ENCODE measurements around the gene COL5A1.

The COL5A1 gene

DNA sequence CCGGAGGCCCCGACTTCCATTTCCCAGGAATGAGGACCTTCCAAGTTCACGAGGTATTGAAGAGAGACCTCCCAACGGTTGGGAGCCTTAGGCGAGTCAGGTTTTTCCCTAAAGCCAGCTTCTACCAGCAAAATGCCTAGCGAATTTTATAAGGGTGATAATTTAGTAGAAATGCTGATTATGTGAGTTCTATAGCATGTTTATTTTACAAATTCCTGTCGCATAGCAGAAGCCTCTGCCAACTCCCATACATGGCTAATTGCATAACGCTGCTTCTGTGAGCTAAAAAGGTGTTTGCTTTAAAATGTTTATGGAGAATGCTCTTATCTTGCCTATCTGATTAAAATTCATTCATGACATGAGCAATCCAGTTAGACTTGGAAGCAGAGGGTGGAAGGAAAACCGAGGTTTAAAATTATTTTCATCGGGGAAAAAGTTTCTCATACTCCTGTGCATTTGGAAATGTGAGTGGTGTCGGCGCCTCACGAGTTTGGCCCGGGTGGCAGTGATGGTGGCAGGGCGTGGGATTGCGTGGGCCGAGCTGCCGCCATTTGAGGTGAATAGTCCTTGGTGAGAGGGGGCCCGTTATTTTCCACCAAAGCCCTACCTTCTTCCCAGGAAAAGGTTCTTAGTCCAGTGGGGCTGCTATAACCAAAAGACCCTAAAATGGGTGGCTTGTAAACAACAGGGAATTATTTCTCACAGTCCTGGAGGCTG lies 134.6 kb downstream of the COL5A1 start:
- no peak for DNase-seq

DNA sequence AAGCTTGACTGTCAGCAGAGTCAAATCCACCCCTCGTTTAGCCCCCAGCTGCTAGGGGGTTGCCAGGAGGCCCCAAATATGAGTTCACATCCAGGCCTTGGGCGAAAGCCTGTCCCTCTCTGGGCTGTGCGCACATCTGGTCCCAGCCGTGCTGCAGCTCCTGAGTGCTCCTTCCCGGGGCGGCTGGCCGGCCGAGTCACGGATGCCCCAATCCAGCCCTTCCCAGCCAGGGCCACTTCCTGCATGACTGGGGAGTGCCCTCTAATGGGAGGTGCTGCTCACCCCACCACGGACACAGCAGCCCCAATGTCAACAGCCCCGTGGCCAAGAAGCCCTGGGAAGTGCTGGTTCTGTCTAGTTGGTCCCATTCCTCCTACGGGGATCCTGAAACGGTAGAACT lies 135.6 kb downstream of the COL5A1 start:
- no peak for DNase-seq

DNA sequence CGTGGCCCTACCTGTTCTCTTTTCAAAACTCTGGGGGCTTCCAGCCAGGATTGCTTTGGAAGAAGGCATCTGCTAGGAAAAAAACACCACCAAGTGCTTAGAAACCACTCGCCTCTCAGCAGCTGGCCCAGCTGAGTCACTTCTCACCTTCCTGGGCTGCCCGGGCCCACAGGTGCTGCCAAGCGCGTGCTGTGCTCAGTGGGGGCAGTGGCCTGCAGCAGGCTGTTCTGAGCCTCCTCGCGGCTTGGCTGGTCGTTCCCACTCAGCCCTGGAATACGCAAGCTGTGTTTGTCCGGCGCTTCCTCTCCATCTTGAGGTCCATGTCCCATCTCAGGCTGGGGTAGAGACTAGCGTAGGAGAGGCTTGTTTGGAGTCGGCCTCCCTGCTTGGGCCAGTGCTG lies 136.6 kb downstream of the COL5A1 start:
- DNase-seq, result no peak

DNA sequence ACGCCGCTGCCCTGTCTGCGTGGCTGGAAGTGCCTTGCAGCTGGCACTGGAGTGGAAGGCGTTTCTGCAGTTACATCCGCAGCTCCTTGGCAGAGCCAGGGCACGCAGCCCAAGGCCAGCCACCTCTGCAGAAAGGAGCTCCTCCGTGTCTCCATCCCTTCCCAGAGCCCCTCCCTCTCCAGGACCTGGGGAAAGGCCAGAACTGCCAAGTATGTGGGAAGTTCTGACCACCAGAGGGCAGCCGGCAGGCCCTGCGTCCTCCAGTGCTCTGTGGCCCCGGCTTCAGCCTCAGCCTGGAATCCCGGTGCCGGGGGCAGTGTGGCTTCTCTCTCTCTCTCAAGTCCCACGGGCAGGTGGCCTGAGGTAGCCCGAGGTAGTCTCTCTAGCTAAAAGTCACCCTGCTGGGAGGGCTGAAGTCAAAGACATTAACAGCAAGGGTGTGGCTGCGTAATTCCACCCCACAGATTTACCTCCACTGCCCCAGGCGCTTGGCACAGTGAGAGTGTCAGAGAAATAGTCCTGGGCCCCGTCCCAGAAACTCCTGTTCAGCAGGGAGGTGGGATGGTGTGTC lies 137.3 kb downstream of the COL5A1 start:
- DNase-seq, result no peak

DNA sequence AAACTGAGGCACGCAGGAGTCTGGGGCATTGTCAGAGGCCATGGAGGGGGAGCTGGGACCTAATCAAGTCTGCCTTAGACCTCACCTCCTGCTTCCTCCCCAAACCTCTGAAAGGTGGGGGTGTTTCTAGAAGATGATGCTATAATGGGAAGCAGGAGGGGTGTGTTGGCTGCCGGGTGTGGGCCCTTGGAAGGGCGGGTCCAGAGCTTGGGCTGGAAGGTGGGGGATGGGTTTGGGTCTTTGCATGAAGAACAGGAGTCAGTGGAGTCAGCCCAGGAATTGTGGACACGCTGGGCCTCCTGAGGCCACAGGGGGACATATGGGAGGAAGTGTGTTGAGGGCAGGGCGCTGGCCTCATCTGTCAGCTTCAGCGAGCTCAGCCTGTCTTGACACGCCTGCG lies 138.0 kb downstream of the COL5A1 start:
- no peak for DNase-seq

DNA sequence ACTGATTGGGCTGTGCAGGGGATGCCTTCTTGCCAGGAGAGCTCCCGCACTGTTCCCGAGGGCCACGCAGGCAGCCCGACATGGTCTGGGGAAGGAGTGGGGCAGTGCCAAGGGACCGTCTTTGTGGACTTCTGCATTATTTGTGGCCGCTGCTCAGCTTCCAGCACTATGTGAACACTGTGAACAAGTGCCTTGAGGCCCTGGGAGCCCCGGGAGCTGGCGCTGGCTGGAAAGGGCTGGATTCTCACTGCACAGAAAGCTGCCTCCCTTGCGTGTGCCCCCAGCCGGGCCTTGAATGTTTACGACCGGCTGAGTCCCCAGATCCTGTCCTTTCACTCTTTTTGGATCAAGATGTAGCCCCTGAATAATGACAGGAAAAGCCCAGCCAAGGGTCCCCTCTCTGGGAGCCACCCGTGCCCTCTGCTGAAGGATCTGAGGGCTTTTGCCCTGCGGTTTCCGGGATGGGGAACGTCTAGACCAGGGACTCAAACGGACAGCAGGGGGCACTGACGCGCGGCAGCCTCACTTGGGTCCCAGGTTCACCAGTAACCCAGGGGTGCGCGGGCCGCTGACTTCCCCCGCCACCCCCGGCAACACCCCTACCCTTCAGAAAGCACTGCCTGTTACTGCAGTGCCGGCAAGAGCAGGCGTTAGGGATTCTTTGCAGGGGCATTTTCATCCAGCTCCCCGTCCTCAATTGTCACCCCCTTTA lies 140.1 kb downstream of the COL5A1 start:
- no peak for DNase-seq

DNA sequence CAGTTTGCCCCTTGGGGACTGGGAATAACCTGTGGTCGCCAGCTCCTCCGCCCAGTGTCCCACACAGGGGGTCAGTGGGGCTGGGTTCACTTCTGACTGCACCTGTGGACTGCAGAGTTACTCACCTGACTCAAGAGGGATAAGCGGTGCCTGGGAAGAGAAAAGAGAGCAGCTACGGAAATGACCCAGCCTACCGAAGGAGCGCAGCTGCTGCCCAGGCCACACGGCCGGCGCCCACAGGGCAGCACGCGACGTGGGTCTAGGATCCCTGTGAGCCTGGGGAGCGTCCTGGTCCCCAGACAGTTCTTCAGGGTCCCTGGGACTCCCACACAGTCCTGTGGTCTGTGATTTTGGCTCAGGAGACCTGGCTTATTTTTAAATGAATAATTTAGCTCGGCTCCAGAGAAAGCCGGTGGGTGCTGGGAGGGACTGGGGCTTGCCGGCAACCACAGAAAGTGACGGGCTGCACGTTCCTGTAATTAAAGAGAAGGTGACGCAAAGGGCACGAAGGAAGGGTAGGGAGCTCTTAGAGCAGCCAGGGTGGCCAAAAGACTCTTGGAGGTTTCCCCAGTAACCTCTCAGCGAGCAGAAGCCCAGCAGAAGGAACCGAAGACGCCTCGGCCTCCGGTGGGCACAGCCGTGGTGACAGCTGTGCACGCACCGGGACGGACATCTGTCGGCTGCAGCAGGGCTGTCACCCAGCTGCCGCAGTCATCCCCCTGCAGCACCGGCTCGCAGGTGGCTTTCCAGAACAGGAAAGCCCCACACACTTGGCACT lies 141.5 kb downstream of the COL5A1 start:
- no peak for DNase-seq

DNA sequence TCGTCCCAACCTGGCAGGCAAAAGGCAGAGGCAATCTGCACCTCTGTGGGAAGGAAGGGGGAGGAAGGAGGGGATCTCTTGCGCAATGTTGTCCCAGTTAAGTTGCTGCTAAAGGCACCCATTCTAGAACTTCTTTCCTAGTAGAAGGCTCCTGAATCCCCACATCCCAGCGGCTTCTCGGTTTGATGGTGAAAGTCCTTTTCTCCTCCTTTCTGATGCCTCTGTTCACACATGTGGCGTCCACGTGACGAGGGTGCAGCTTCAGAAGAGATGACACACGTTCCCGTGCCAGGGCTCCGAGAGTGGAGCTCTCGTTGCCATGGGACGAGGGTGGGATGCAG lies 142.1 kb downstream of the COL5A1 start:
- DNase-seq, result no peak

DNA sequence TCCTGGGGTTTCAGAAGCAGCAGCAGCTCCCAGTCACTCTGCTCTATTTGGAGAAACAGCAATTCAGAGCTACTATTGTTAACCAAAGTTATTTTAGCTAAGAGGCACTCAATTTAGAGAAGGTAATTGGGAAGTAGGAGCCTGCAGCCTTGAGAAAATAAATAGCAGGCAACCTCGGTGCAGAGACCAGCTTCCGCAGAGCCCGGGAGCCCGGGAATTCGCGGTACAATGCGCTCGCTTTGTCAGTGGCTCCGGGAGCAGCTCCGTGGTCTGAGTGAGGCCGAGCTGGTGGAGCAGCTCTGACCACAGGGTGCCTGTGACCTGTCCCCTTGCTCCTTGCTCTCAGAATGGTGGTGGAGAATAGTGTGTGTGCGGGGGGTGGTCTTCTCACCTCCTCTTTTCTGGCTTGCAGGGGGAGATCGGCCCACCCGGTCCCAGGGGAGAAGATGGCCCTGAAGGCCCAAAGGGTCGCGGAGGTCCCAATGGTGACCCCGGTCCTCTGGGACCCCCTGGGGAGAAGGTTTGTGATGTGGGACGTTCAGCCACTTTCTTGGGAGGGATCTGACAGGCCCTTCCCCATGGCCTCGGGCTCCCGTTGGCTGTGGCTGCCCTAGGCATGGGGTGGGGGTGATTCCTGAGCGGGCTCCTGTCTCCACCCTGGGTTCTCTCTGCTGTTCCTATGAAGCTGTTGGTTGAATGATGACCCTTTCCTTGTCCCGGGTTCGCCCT lies 143.1 kb downstream of the COL5A1 start:
- DNase-seq, result no peak

DNA sequence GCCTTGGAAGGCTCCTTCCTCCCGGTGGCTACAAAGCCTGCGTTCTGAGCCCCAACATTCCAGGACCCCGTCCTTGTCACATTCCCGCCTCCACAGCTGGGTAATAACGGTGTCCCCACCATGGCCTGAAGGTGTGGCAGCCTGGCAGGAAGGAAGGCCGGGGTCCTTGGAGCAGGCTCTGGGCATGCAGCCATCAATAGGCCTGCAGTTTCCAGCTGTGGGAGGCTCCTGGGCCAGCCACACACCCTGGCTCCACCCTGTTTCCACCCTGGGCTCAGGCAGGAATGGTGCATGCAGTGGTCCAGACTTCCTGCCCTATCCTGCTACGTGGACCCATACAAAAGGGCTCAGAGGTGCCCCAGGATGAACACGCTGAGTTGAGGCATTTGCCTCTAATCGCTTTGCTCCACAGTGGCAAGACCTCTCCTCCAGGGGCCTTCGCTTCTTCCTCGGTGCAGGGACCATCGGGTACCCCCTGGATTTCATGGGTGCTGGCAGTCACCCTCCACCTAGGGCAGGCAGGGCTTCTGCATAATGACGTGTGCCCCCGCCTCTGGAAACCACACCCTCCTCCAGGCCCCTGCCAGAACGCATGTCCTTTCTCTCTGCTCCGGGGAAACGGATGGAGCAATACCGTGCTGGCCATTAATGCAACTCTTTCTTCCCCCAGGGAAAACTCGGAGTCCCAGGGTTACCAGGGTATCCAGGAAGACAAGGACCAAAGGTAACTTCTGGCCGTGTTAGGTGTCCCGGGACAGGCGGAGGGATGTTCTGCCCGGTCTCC lies 143.9 kb downstream of the COL5A1 start:
- no peak for DNase-seq

DNA sequence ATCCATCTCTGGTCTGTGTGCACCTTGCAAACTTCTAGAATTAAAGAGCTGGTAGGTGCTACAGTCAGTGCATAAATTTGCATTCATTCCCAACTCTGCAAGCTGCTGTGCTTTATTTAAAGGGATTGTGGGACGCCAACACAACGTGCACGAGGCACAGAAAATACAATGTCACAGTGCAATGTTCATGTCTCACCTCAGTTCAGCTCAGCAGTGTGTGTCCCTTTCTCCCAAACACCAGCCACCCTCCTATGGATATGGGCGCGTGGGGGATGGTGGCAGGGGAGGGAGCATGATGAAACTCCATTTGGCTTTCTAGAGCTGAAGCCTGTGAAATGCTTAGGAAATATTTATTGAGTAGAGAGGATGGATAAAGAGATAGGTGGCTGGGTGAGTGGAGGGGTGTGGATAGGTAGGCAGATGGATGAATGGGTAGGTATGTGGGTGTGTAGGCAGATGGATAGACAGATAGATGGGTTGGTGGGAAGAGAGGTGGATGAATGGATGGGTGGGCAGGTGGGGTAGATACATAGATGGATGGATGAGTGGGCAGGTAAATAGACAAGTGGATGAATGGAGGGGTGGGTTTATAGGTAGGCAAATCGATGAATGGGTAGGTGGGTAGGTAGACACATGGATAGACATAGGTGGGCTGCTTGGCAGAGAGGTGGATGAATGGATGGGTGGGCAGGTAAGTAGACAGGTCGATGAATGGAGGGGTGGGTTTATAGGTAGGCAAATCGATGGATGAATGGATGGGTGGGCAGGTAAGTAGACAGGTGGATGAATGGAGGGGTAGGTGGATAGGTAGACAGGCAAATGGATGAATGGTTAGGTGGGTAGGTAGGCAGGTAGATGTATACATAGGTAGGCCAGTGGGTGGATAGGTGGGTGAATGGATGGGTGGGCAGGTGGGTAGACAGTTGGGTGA lies 146.3 kb downstream of the COL5A1 start:
- no peak for DNase-seq

DNA sequence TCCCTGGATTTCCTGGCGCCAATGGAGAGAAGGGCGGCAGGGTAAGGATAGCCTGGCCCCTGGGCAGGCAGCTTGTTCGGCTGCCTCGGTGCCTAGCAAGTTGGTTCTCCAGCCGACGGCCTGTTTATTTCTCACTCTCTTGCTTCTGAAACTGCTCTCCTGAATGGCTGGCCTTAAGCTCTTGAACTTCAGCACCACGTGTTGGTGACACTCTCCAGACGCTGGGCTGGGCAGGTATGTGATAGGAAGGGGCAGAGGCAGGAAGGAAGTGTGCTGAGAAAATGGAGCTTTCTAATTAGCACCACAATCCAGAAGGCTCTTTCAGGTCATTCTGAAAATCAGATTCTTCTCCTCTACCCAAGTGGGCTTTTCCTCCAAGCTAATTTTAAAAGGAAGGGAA lies 147.6 kb downstream of the COL5A1 start:
- DNase-seq, result no peak

DNA sequence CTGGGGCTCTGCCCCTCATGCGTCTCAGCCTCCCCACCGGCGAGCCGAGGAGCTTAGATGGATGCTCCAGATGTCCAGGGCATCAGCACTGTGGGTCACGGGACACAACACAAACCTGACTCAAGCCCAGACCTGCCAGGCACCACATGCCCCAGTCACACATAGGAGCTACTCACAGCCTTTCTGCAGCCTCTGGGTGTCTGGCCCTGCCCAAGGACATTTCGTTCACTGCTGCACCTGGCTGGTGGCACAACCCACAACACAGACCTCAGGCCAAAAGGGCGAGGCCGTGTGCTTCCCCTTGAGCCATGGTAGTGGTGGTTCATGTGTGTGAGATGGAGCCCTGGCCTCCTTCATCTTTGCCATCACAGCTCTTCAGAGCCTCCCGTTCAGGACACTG lies 149.4 kb downstream of the COL5A1 start:
- DNase-seq, result no peak

DNA sequence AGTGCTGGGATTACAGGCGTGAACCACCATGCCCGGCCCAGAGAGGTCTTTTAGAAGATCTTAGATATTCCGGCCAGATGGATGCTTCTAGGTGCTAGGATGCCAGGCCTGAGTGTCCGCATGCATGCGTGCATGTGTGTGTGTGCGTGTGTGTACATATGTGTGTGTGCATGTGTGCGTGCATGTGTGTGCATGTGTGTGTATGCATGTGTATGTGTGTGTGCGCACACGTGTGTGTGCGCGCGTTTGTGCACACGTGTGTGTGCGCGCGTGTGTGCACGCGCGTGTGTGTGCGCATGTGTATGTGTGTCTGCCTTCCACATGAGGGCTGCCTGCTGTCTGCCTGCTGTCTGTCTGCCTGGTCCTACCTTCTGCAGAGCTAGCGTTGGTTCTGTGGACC lies 151.0 kb downstream of the COL5A1 start:
- DNase-seq, result no peak

DNA sequence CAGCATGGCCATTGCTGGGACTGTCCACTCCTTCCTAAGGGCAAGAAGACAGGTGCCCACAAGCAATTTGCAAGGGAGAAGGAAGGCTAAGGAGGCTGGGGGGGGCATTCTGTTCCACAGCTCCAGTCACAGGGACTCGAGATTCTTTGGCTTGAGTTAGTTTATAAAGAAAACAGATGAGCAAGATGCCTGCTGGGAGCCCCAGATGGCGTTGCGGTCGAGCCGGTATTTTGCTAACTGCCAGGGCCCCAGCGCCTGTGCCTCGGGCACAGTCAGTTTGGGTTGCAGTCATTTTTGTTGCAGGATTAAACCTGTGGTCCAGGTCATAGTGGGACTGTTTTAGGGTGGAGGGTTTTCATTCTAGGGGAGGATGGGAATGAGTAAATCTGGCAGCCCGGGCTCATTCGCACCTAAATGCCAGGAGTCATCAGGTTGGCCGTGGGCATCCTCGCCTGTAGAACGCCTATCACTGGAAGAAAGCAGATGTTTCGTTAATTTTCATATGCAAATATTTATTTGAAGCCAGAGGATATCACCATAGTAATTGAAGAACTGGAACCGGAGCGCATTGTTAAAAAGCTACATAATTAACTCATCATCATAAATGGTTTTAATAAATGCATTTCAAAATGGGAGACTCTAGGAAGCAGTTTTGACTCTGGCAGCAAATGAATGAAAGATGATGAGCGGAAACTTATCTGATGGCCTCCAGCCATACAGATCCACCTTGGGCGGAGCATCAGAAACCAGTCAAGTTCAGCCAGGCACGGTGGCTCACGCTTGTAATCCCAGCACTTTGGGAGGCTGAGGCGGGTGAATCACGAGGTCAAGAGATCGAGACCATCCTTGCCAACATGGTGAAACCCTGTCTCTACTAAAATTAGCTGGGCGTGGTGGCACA lies 151.9 kb downstream of the COL5A1 start:
- DNase-seq, result no peak

DNA sequence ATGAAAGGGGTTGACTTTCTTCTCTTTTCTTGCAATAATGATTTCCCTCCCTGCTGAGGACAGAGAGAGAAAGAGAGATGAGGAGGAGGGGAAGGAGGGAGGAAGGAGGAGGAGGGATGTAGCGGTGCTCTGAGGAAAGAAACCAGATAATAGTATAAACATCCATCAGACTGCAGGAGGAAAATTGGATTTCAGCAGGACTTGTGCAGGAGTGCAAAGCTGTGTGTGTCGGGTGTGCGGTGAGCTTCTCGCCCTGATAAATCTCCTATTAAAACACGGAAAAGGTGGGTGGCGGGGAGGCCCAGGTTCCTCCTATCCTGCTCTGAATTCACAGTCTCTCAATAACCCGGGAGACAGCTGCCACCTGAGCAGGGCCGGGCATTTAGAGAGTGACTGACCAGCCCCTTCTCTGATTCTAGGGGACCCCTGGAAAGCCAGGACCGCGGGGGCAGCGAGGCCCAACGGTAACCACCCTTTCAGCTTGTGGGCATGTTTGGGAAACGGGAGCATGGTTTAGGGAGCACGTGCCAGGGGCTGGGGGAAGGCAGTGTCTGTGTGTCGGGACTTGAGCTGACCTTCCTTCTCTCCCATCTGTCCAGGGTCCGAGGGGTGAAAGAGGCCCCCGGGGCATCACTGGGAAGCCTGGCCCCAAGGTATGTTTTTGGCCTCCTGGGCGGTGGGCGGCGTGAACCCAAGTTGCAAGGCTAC lies 153.2 kb downstream of the COL5A1 start:
- DNase-seq, result no peak

DNA sequence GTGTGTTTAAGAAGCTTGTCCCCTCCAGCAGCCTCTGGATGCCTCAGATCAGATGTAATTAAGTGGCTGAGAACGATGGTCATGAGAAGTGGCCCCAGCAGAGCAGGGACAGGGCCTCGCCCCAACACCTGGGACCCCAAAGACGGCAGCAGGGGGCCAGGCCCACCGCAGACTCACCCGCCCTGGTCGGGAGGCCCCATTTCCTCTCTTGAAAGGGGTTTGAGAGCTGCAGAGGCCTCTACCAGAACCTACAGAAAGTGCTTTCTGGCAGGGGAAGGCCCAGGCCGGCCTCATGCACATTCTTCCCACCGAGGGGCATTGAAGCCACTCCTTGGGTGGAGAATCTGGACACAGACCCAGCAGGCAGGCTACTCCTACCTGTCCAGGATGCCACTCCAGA lies 153.8 kb downstream of the COL5A1 start:
- DNase-seq, result no peak

DNA sequence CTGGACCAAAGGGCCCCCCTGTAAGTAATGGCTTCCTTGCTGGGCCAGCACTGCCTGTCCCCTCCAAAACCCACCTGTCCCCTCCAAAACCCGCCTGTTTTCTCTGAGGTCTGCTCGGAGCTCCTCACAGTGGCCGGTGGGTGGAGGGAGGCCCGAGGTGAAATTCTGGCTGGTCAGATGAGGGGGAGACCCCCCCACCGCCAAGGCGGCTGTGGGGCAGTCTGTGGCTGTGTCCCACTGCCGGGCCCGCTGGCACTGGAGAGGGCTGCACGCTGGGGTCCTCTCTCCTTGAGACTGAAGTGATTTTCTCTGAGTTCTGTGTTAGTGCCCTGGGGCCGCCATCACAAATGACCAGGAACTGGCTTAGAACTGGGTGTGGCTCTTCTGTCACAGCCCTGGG lies 155.3 kb downstream of the COL5A1 start:
- DNase-seq, result no peak

DNA sequence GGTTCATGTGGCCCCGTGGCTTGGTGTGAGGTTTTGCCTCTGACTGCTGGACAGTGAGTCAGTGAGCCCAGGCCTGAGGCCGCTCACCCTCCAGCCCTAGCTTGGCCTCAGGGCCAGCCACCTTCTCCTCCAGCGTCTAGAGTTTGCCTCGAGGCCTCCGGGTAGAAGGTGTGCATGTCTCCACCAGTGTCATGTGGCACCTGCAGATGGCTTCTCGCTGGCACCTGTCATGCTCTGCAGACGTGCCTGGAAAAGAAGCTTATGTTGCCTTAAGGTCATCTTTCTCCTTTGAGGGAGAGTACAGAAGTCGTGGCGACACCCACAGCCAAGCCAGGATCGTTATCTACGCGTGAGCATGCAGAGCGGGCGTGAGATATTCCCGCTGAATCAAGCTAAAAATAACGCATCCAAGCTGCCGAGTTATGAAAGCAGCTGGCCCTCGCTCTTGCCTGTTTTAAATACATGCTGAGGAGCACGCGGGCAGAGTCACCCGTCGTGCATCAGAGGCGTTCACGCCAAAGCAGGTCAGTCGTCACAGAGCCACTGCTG lies 159.3 kb downstream of the COL5A1 start:
- DNase-seq, result no peak

All from CD4-positive, alpha-beta T cell treated with Interleukin-4 for 4 hours (primary cell).